HG03565 (cell line): Measurements from ENCODE around the gene JAG2.

ENCODE experiments used
- ATAC-seq: cut with Tn5 transposase; IDR thresholded peaks from one replicate; pipeline ENCODE4 v1.9.1; 2021; ENCODE audit warnings: mild to moderate bottlenecking, moderate library complexity; ENCODE audit not compliant: unreplicated experiment

JAG2 gene

GRCh38 chr14:105141486-105142281 is 26.9 kb downstream of the JAG2 start:
- ATAC-seq = no peak

- no peak for ATAC-seq
Measured at GRCh38 chr14:105141026-105141425, 27.6 kb downstream of the JAG2 start.

GRCh38 chr14:105140581-105140980 is 28.0 kb downstream of the JAG2 start:
- no peak for ATAC-seq

GRCh38 chr14:105139831-105140239 is 28.7 kb downstream of the JAG2 start:
- no peak for ATAC-seq

GRCh38 chr14:105139212-105139825 is 29.3 kb downstream of the JAG2 start:
- ATAC-seq = no peak

GRCh38 chr14:105138551-105139111 is 29.9 kb downstream of the JAG2 start:
- no peak for ATAC-seq

GRCh38 chr14:105138021-105138541 is 30.5 kb downstream of the JAG2 start:
- ATAC-seq = no peak

- ATAC-seq = no peak
Measured at GRCh38 chr14:105137481-105138020, 31.0 kb downstream of the JAG2 start.

- ATAC-seq = no peak
Measured at GRCh38 chr14:105136401-105137322, 31.9 kb downstream of the JAG2 start.

- no peak for ATAC-seq
Measured at GRCh38 chr14:105135700-105136395, 32.7 kb downstream of the JAG2 start.

- ATAC-seq = no peak
Measured at GRCh38 chr14:105132921-105133654, 35.5 kb downstream of the JAG2 start.

- no peak for ATAC-seq
Measured at GRCh38 chr14:105131241-105131640, 37.3 kb downstream of the JAG2 start.

GRCh38 chr14:105128059-105128458 is 40.5 kb downstream of the JAG2 start:
- ATAC-seq = no peak

GRCh38 chr14:105126981-105127329 is 41.6 kb downstream of the JAG2 start:
- no peak for ATAC-seq

- ATAC-seq = no peak
Measured at GRCh38 chr14:105126126-105126980, 42.2 kb downstream of the JAG2 start.

- no peak for ATAC-seq
Measured at GRCh38 chr14:105124823-105125222, 43.8 kb downstream of the JAG2 start.

- ATAC-seq = no peak
Measured at GRCh38 chr14:105123981-105124765, 44.4 kb downstream of the JAG2 start.
